HG03565 (cell line): ENCODE results near the gene PRR9.
"Not testable (repeated sequence)": the region's sequence is repeated elsewhere in the genome, so short reads cannot be mapped to it uniquely, and the experiment has no call there.

Experiments used
- ATAC-seq: cut with Tn5 transposase; IDR thresholded peaks from one replicate; pipeline ENCODE4 v1.9.1; 2021; ENCODE audit warnings: mild to moderate bottlenecking, moderate library complexity; ENCODE audit not compliant: unreplicated experiment

The PRR9 gene

DNA sequence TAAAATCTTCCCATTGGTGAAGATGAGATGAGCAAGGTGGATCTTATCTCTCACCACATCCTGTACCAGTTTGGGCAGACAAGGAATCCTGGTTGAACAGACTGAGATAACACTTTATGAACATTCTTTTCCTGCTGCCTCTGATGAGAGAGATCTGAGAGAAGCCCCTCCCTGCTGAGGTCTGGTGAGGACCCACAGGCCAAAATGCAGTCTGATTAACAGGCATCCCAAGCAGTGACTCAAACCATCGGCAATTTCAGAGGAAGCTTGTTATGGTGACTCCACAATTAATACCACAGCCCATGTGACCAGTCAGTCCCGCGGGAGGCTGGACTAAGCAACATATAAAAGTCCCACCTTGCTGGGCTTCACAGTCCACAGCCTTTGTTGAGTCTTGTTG, at the start of gene PRR9:
PRR9 (plus strand) TSS at position 373 of the 400 bp plus-strand sequence. CDS start 561 bp downstream, outside the sequence.
- ATAC-seq: no peak

GRCh38 chr1:153168686-153169085, 48.7 kb upstream of the PRR9 start:
- ATAC-seq: no peak

DNA sequence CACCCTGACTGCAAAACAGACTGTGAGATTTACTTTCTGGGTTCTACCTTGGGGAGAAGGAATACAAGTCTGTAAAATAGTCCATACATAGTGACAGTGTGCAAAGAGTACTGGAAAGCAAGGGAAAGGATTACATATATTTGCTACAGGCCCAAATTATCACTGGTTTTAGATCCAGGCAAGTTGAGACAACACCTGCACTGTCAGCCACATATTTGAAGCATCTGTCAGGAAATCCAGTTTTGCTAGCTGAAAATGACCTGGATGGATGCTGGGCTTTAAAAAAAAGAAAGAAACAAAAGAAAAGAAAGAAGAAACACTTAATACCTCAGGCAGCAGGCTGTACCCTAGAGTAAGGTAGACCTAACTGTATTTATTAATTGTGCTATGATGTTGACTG, 42.8 kb upstream of the PRR9 start:
- no peak for ATAC-seq

GRCh38 chr1:153178922-153179321, 38.5 kb upstream of the PRR9 start:
- ATAC-seq: no peak

DNA sequence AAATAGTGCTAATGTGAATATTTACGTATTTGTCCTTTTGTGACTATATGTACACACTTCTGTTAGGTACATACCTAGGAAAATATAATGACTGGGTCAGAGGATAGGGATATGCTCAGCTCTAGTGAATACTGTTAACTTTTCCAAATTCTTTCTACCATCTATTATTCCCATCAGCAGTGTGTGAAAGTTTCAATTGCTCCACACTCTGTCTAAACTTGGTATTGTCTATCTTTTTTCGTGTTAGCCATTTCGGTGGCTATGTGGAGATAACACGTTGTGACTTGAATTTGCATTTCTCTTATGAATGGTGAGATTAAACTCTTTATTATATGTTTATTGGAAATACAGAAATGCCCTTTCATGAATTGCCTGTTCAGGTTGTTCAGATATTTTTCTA, 36.8 kb upstream of the PRR9 start:
- ATAC-seq: no peak

DNA sequence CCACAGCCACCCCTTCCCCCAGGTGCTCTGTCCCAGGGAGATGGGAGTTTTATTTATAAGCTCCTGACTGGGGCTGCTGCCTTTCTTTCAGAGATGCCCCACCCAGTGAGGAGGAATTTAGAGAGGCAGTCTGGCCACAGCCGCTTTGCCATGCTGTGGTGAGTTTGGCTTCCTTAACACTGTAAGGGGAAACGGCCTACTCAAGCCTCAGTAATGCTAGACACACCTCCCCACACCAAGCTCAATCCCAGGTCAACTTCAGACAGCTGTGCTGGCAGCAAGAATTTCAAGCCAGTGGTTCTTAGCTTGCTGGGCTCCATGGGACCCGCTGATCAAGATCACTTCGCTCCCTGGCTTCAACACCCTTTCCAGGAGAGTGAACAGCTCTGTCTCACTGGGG, 29.1 kb upstream of the PRR9 start:
- not testable (repeated sequence) for ATAC-seq

GRCh38 chr1:153190373-153190772, 27.0 kb upstream of the PRR9 start:
- ATAC-seq: no peak

DNA sequence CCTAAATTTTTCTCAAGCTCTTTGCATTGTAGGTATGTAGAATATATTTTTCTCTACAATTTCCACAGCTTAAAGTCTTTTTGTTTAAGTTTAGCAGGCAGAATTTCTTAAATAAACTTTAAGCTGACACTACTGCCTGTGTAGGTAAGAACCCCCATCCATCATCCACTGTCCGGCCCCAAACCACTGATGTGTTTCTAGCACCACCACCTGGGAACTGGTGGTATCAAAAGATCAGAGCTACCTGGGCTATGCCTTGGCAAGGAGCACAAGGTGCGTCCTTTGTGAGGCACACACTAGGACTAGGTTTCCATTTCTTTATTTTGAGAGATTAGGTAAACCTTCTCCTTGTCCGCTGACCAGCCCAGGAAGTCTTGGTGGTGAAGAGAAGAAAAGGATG, 24.7 kb upstream of the PRR9 start:
- ATAC-seq: no peak

GRCh38 chr1:153194331-153195050, 22.9 kb upstream of the PRR9 start:
- ATAC-seq: no peak

DNA sequence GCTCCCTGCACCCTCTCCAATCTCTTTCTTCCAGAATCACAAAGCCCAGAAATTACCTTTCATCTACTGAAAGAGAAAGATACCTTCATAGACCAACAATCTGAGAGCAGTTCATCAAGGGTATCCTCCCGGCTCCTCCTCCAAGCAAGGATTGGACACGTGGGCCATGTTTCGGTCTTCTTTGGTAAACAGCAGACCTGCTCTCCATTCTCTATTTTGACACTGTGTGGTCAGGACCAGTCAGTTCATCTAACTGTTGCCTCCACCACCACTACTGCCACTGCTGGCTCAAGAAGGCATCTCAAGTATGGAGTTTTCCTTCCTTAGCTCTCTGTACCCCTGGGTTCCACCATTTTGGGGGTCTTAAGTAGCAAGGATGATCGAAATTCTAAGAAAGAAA, 22.2 kb upstream of the PRR9 start:
- ATAC-seq: no peak

- no peak for ATAC-seq
Measured at GRCh38 chr1:153202006-153202405, 15.4 kb upstream of the PRR9 start.

DNA sequence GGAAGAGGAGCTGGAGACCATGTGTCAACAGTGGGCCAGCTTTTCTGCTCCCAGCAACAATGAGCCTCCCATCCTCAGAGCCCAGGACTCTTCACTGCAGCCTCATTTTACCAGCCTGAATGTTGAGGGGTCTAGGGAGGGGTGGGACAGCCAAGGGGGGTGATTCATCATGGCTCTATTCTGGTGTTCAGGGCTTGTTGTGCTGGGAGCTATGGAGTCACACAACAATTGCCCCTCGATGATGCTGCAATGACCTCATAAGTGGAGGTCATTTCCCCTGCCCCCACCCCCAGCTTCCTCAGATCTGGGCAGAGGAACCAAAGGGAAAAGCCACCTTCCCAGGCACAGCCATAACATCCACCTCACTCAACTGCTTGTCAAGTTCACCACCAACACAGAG, 14.3 kb upstream of the PRR9 start, which contains the start of gene LELP1:
LELP1 (plus strand) TSS at position 301 of the 400 bp plus-strand sequence. CDS start 1,278 bp downstream, outside the sequence.
- ATAC-seq: no peak

- no peak for ATAC-seq
Measured at GRCh38 chr1:153206631-153207030, 10.8 kb upstream of the PRR9 start.

DNA sequence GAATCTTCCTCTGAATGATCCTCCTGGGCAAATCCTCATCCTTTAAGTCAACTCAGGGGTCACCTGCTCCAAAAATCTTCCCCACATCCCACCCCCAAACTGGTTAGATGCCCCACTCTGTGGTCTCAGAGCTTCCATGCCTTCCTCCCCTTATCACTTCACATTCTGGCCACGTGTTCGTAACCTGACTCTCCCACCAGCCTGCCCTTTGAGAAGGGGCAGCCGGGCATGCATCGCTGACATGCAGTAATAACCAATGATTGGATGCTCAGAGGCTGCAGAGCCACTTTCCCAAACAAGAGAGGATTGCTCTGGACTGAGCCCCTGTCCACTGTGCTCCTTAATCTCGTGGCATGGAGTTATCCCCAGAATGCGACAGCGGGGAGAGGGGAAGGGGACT, 7.2 kb upstream of the PRR9 start:
- no peak for ATAC-seq

- ATAC-seq: no peak
Measured at GRCh38 chr1:153212201-153212600, 5.2 kb upstream of the PRR9 start.

- no peak for ATAC-seq
Measured at GRCh38 chr1:153213519-153213918, 3.9 kb upstream of the PRR9 start.

GRCh38 chr1:153217744-153218416, 496 bp downstream of the PRR9 start:
- no peak for ATAC-seq

DNA sequence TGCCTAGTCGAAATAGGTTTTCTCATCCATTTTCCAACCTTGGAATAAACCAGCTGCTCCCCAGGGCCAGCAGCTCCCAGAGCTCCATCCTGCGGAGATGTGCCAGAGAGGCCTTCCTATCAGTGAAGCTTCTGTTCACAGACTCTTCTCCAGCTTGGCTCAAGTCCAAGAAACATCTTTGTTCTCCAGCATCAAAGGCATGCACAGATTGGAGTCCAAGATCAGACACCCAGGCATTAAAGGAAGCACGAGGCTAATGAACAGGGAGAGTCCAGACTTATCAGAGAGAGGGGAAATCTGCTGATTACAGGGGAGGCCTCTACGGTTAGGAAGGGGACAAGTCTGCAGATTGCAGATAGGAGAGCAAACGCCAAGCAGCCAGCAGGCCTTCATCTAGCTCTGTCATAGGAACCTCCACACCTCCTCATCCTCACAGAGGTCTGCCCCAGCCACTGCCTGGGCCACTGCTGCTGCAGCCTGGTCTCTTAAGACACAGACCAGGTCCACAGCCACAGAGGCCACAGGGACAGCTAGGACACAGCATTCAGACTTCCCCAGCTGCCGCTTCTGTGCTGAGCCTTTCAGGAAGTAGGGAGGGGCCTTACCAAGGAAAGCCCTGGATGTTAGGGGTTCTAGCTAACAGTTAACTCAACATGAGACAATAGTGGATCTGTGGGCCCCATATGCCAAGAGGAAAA, 3.4 kb downstream of the PRR9 start:
- no peak for ATAC-seq

DNA sequence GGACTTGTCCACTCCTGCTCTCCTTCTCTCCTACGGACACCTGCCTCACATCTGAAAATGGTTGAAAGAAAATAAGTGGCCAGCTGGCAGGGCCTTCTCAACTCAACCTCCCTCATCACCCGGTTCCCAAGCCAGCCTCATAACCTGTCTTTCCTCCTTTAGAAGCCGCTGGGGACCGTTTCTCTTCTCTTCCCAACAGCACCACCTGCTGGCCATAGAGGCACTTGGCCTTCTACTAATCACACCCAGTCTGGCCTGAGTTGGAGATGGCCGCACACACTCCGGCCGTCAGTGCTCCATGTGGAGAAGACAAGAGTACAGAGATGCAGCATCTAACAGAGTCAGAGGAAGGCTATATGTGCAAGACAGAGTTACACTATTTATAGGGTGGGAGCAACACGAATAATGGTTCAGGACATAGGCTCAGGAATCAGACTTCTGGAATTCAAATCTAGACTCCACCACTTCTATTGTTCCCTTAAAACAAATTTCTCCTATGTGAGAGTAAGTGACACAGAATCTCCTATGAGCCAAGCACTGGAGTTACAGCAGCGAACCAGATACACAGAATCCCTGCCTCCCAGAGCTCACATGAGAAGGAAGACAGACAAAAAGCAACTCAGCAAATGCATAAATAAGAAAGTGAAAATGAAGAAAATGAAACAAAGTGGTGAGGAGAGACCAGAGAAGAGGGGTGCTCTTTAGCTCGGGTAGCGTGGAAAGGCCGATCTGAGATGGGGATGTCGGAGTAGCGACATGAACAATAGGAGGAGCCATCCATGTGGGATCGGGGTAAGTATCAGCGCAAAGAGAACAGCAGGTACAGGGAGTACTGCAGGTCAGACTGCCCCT, 5.9 kb downstream of the PRR9 start:
- peak; percentile 49 for ATAC-seq

GRCh38 chr1:153227810-153228209, 10.4 kb downstream of the PRR9 start:
- ATAC-seq: no peak

- ATAC-seq: no peak
Measured at GRCh38 chr1:153228491-153228890, 11.1 kb downstream of the PRR9 start.
